K562 (cell line): Measurements from ENCODE around the gene PLEKHN1. TPM values are rescaled to one million over a fixed set of nuclear protein-coding genes. Genes with fewer than 3 reads are reported as not detected.

Experiments used
- ATAC-seq: fragments of 200-7000 bp; cut with Tn5 transposase; 3 replicates; pipeline ENCODE4 v1.9.1; 2020; ENCODE audit warnings: moderate library complexity
- BruUV-seq: library from RNA; stranded (reverse); fragments of 400-500 nt; replicated peaks from 2 replicates; lab custom pipeline; 2021; lab: Mats Ljungman, UMichigan
- CTCF ChIA-PET: fragments of 300-600 bp; formaldehyde crosslinking; extraction: SDS; loops from one replicate; lab custom pipeline; 2021; ENCODE audit warnings: low intra/inter-chr PET ratio; lab: Yijun Ruan, JAX
- POLR2A ChIA-PET: fragments of 300-600, 350-650 bp; sonication (Branson Sonifier 250); formaldehyde crosslinking; extraction: SDS; loops from one replicate; lab custom pipeline; 2021; ENCODE audit warnings: antibody characterized with exemption, inconsistent platforms; lab: Yijun Ruan, JAX
- DNase-seq, 4 experiments: peaks; one replicate each; pipeline versions ENCODE4 v3.0.0 to v3.0.0-alpha.2; 2011 to 2018; ENCODE audit warnings: low spot score in 3 of 4, mixed read lengths in 3 of 4; ENCODE audit errors: extremely low read depth in 1 of 4
- FAIRE-seq: peaks from 2 replicates; lab custom pipeline; 2011; peaks lifted over from hg19 to GRCh38; lab: Jason Lieb, UNC
- H2AFZ ChIP-seq: 2 replicates; pipeline ENCODE4 v1.6.0; 2011; ENCODE audit warnings: low read depth, low read length, control low read depth, inconsistent platforms
- H3K27ac ChIP-seq: fragments of 200-600 bp; 3 replicates; pipeline ENCODE4 v1.8.0; 2011; ENCODE audit warnings: low read depth, mild to moderate bottlenecking, control low read depth, inconsistent platforms, low read length, moderate library complexity, mixed read lengths; ENCODE audit errors: extremely low read depth
- H3K27me3 ChIP-seq, 2 experiments: fragments of 300-600 bp in 1 of 2; 2 replicates in 1 of 2; 3 replicates in 1 of 2; pipeline versions ENCODE4 v1.6.0 to v1.8.0; 2011; ENCODE audit warnings: inconsistent platforms in 2 of 2, low read length in 2 of 2, mild to moderate bottlenecking in 1 of 2, mixed read lengths in 1 of 2, moderate library complexity in 1 of 2; ENCODE audit not compliant: control insufficient read depth in 2 of 2, insufficient read depth in 2 of 2
- H3K36me3 ChIP-seq: fragments of 300-600 bp; 3 replicates; pipeline ENCODE4 v1.8.0; 2011; ENCODE audit warnings: mild to moderate bottlenecking, low read length, inconsistent platforms; ENCODE audit not compliant: control insufficient read depth, insufficient read depth
- H3K4me1 ChIP-seq, 2 experiments: fragments of 200-600 bp in 1 of 2; replicated peaks in 1 of 2; 2 replicates in 1 of 2; 3 replicates in 1 of 2; pipeline versions ENCODE4 v1.5.1 to v1.8.0; 2011; ENCODE audit warnings: inconsistent platforms in 2 of 2, low read length in 2 of 2, mild to moderate bottlenecking in 1 of 2, mixed read lengths in 1 of 2, moderate library complexity in 1 of 2; ENCODE audit not compliant: control insufficient read depth in 2 of 2, insufficient read depth in 2 of 2
- H3K4me2 ChIP-seq: 2 replicates; pipeline ENCODE4 v1.6.1; 2011; ENCODE audit warnings: low read length, control low read depth, inconsistent platforms, mixed read lengths; ENCODE audit not compliant: insufficient read depth
- H3K4me3 ChIP-seq: fragments of 200-600 bp; sonication (generic), shearing (Covaris generic); 2 replicates; pipeline ENCODE4 v1.5.1; 2016; ENCODE audit warnings: control low read depth, inconsistent platforms
- H3K79me2 ChIP-seq: fragments of 200-600 bp; 3 replicates; pipeline ENCODE4 v1.8.0; 2011; ENCODE audit warnings: low read length, inconsistent platforms; ENCODE audit not compliant: control insufficient read depth, insufficient read depth
- H3K9ac ChIP-seq, 2 experiments: 2 replicates each; pipeline versions ENCODE4 v1.6.0 to v1.6.1; 2011; ENCODE audit warnings: low read depth in 2 of 2, low read length in 2 of 2, control low read depth in 1 of 2, inconsistent platforms in 1 of 2, mild to moderate bottlenecking in 1 of 2, mixed read lengths in 1 of 2; ENCODE audit not compliant: insufficient read depth in 1 of 2
- H3K9me1 ChIP-seq: one replicate; pipeline ENCODE4 v1.6.0; 2011; ENCODE audit warnings: inconsistent platforms, mild to moderate bottlenecking, low read length, moderate library complexity; ENCODE audit not compliant: control insufficient read depth, insufficient read depth
- H3K9me3 ChIP-seq: replicated peaks from 2 replicates; pipeline ENCODE4 v1.5.1; 2011; ENCODE audit warnings: low read depth, low read length, inconsistent platforms; ENCODE audit not compliant: control insufficient read depth, insufficient read depth
- H4K20me1 ChIP-seq: replicated peaks from 2 replicates; pipeline ENCODE4 v1.6.1; 2011; ENCODE audit warnings: low read length, inconsistent platforms, mixed read lengths; ENCODE audit not compliant: control insufficient read depth, insufficient read depth
- RFX5 ChIP-seq: IDR thresholded peaks from 2 replicates; pipeline ENCODE4 v1.6.1; 2011; ENCODE audit warnings: low read depth, mild to moderate bottlenecking, improper control_type of control experiment, low read length
- THAP7 ChIP-seq: fragments of 250-450 bp; sonication (Bioruptor Pico); IDR thresholded peaks from 2 replicates; pipeline ENCODE4 v1.5.0; 2021
- WGBS: fragments of 100-300 bp; shearing (Covaris generic); methylation state at CpG from one replicate; pipeline ENCODE4 v1.1.6; 2016; ENCODE audit warnings: low coverage, mixed read lengths; ENCODE audit not compliant: insufficient coverage; ENCODE audit errors: missing lambda C conversion rate; 5-methylcytosine and 5-hydroxymethylcytosine counted together
- in situ Hi-C: fragments of 300-500 bp; cut with MboI; formaldehyde crosslinking; loops from 4 replicates; pipeline ENCODE4 v1.15.0; 2018; ENCODE audit warnings: inconsistent platforms, mixed read lengths
- intact Hi-C: fragments of 100-400 bp; cut with micrococcal nuclease; formaldehyde crosslinking; loops from 2 replicates; pipeline ENCODE4 v1.14.2; 2022
- polyA plus RNA-seq, 8 experiments: library from polyadenylated mRNA; depleted of rRNA in 4 of 8; stranded (reverse) in 5 of 8; unstranded in 3 of 8; fragments of >200 nt; fragmentation: Nextera tagmentation in 2 of 8; fragmentation: Illumina TruSeq in 1 of 8; extraction: Ambion mirVana in 2 of 8; extraction: Trizol in 1 of 8; gene quantifications; 2 replicates each; pipeline versions ENCODE4 v1.2.1 to v1.2.3, GENCODE V29; 2011 to 2014; ENCODE audit warnings: inconsistent platforms in 1 of 8, missing spikeins in 1 of 8
- total RNA-seq, 7 experiments: library from RNA; depleted of rRNA in 6 of 7; stranded (reverse); fragments of >200 nt in 6 of 7; fragmentation: Illumina TruSeq in 2 of 7; extraction: Trizol in 2 of 7; gene quantifications; 2 replicates each; pipeline versions ENCODE4 v1.2.1 to v1.2.3, GENCODE V29; 2011 to 2021; ENCODE audit warnings: low replicate concordance in 1 of 7

The PLEKHN1 gene
- total and polyA plus RNA-seq, 9 of the 15 experiments (the other 6 are each of a cell fraction or from before 2014, with no cell fraction given) = 0.07 to 1.5 (median 0.13) TPM; not detected in 2

- Histone ChIP-seq H3K27ac (no peak overlapping the region), H3K27me3 (peaks cover 0 to 37% of the 10 kb centered on the region in 2 experiments; a peak in 2 of 5 replicates), H3K4me2 (no peak overlapping the region), H3K9me3 (peaks cover 6% of the 10 kb centered on the region), H3K9ac (peak overlapping the region in 1 of 2 experiments; percentile 24; a peak in 2 of 4 replicates), H3K4me3 (no peak overlapping the region), H3K9me1 (no peaks in the 10 kb centered on the region), H3K79me2 (no peaks in the 10 kb centered on the region), H3K4me1 (peaks cover 0 to 62% of the 10 kb centered on the region in 2 experiments; a peak in 3 of 5 replicates), H4K20me1 (no peaks in the 10 kb centered on the region), H2AFZ (no peak overlapping the region), H3K36me3 (no peaks in the 10 kb centered on the region)
- ChIA-PET CTCF (no interaction called here), POLR2A (interaction anchor here (0.6 kb wide), 1 partner anchor 402 kb away, joined by 3 read pairs; no protein-coding TSS in a partner anchor)
- in situ Hi-C loops = no loop called here
- intact Hi-C loops = no loop called here
- TF ChIP-seq THAP7 (CRISPR knock-in tag) = no peak
- TF ChIP-seq RFX5 = no peak
- WGBS = 39% methylated on average over 27 of the region's 28 CpGs
- ATAC-seq (no peak), DNase-seq (no peak), FAIRE-seq (no peak)
- no TSS peak for BruUV-seq
Observed at GRCh38 chr1:972726-973458, 6.6 kb downstream of the PLEKHN1 start.
